ENCODE measurements around the gene ANKFN1.

The ANKFN1 gene

GRCh38 chr17:56558088-56558487 lies 404.8 kb downstream of the ANKFN1 start:
- no peaks in the 10 kb centered on the region for H3K4me1 ChIP-seq
- intact Hi-C loops (cut with DNase I; ENCODE audit: low total_unique reads), result no loop called here
- H3K9me3 ChIP-seq, result no peaks in the 10 kb centered on the region
- TF ChIP-seq, protein P1, sequence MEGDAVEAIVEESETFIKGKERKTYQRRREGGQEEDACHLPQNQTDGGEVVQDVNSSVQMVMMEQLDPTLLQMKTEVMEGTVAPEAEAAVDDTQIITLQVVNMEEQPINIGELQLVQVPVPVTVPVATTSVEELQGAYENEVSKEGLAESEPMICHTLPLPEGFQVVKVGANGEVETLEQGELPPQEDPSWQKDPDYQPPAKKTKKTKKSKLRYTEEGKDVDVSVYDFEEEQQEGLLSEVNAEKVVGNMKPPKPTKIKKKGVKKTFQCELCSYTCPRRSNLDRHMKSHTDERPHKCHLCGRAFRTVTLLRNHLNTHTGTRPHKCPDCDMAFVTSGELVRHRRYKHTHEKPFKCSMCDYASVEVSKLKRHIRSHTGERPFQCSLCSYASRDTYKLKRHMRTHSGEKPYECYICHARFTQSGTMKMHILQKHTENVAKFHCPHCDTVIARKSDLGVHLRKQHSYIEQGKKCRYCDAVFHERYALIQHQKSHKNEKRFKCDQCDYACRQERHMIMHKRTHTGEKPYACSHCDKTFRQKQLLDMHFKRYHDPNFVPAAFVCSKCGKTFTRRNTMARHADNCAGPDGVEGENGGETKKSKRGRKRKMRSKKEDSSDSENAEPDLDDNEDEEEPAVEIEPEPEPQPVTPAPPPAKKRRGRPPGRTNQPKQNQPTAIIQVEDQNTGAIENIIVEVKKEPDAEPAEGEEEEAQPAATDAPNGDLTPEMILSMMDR (IDR thresholded peaks at IDR 0.05), result no peak
- H3K36me3 ChIP-seq, result no peaks in the 10 kb centered on the region
- no peak overlapping the region for H3K27ac ChIP-seq
- H3K27me3 ChIP-seq, result no peaks in the 10 kb centered on the region
- DNase-seq, result peak in 1 of 2 donors; percentile 20
- H3K4me3 ChIP-seq, result no peak overlapping the region

Measured in tibial artery (tissue), 4 donors.